ENCODE data around the gene SRPX.

Gene SRPX

GRCh38 chrX:38138900-38139299 lies 81.8 kb downstream of the SRPX start:
- DNase-seq (ENCODE audit: low read depth in 3 of 3, low spot score in 1 of 3), result no peak

GRCh38 chrX:38138157-38138891 lies 82.3 kb downstream of the SRPX start:
- no peak for DNase-seq (ENCODE audit: low read depth in 3 of 3, low spot score in 1 of 3)

- DNase-seq (ENCODE audit: low read depth in 3 of 3, low spot score in 1 of 3), result no peak
Measured at GRCh38 chrX:38129366-38129765, 91.3 kb downstream of the SRPX start.

- DNase-seq (ENCODE audit: low read depth in 3 of 3, low spot score in 1 of 3), result no peak
Measured at GRCh38 chrX:38127961-38128360, 92.7 kb downstream of the SRPX start.

GRCh38 chrX:38126179-38126578 lies 94.5 kb downstream of the SRPX start:
- no peak for DNase-seq (ENCODE audit: low read depth in 3 of 3, low spot score in 1 of 3)

- no peak for DNase-seq (ENCODE audit: low read depth in 3 of 3, low spot score in 1 of 3)
Measured at GRCh38 chrX:38124000-38124399, 96.7 kb downstream of the SRPX start.

GRCh38 chrX:38117485-38117884 lies 103.2 kb downstream of the SRPX start:
- DNase-seq (ENCODE audit: low read depth in 3 of 3, low spot score in 1 of 3), result no peak

- no peak for DNase-seq (ENCODE audit: low read depth in 3 of 3, low spot score in 1 of 3)
Measured at GRCh38 chrX:38116706-38117105, 104.0 kb downstream of the SRPX start.

GRCh38 chrX:38112566-38112965 lies 108.1 kb downstream of the SRPX start:
- no peak for DNase-seq (ENCODE audit: low read depth in 3 of 3, low spot score in 1 of 3)

GRCh38 chrX:38111196-38111595 lies 109.5 kb downstream of the SRPX start:
- no peak for DNase-seq (ENCODE audit: low read depth in 3 of 3, low spot score in 1 of 3)

- DNase-seq (ENCODE audit: low read depth in 3 of 3, low spot score in 1 of 3), result no peak
Measured at GRCh38 chrX:38110231-38110630, 110.4 kb downstream of the SRPX start.

- no peak for DNase-seq (ENCODE audit: low read depth in 3 of 3, low spot score in 1 of 3)
Measured at GRCh38 chrX:38109042-38109898, 111.4 kb downstream of the SRPX start.

- DNase-seq (ENCODE audit: low read depth in 3 of 3, low spot score in 1 of 3), result no peak
Measured at GRCh38 chrX:38108364-38108763, 112.3 kb downstream of the SRPX start.

- no peak for DNase-seq (ENCODE audit: low read depth in 3 of 3, low spot score in 1 of 3)
Measured at GRCh38 chrX:38106991-38107655, 113.5 kb downstream of the SRPX start.

- DNase-seq (ENCODE audit: low read depth in 3 of 3, low spot score in 1 of 3), result no peak
Measured at GRCh38 chrX:38105216-38105725, 115.4 kb downstream of the SRPX start.

GRCh38 chrX:38103857-38104812 lies 116.5 kb downstream of the SRPX start:
- DNase-seq (ENCODE audit: low read depth in 3 of 3, low spot score in 1 of 3), result no peak

GRCh38 chrX:38102875-38103274 lies 117.8 kb downstream of the SRPX start:
- no peak for DNase-seq (ENCODE audit: low read depth in 3 of 3, low spot score in 1 of 3)

- DNase-seq (ENCODE audit: low read depth in 3 of 3, low spot score in 1 of 3), result no peak
Measured at GRCh38 chrX:38102240-38102639, 118.4 kb downstream of the SRPX start.

- no peak for DNase-seq (ENCODE audit: low read depth in 3 of 3, low spot score in 1 of 3)
Measured at GRCh38 chrX:38099688-38100087, 121.0 kb downstream of the SRPX start.

Measured in stimulated activated CD4-positive, alpha-beta T cell treated with anti-CD3 and anti-CD28 coated beads, TNF-alpha, amount 100 ng/mL, for 1 hour (primary cell).